AG04450 (cell line): ENCODE results near the gene MPND. TPM values are rescaled to one million over a fixed set of nuclear protein-coding genes. Genes with fewer than 3 reads are reported as not detected.

Experiments used
- CTCF ChIA-PET: fragments of 300-600, 350-600 bp; formaldehyde crosslinking; extraction: SDS; loops from one replicate; lab custom pipeline; 2022; ENCODE audit warnings: antibody characterized with exemption, inconsistent platforms; lab: Charles Lee
- POLR2A ChIA-PET: fragments of 350-600 bp; formaldehyde crosslinking; extraction: SDS; loops from one replicate; lab custom pipeline; 2021; ENCODE audit warnings: antibody characterized with exemption, inconsistent platforms; lab: Yijun Ruan, JAX
- DNase-seq: peaks from one replicate; pipeline ENCODE4 v3.0.0-alpha.2; 2011; ENCODE audit warnings: low read depth, low spot score
- H3K27ac ChIP-seq: one replicate; pipeline ENCODE4 v1.5.1; 2012; ENCODE audit warnings: low read depth, low read length, control low read depth
- H3K27me3 ChIP-seq: one replicate; pipeline ENCODE4 v1.6.0; 2012; ENCODE audit warnings: low read length; ENCODE audit not compliant: control insufficient read depth, insufficient read depth
- H3K4me3 ChIP-seq: 2 replicates; pipeline ENCODE4 v1.5.1; 2011; ENCODE audit warnings: mild to moderate bottlenecking, low read depth, low read length, control low read depth
- H3K9me3 ChIP-seq: 2 replicates; pipeline ENCODE4 v1.5.1; 2012; ENCODE audit warnings: low read length; ENCODE audit not compliant: control insufficient read depth, insufficient read depth
- polyA plus RNA-seq: library from polyadenylated mRNA; depleted of rRNA; stranded (reverse); fragments of >200 nt; gene quantifications from 2 replicates; pipeline ENCODE4 v1.2.3, GENCODE V29; 2011
- TF ChIP-seq, protein P1 (sequence below): IDR thresholded peaks from 2 replicates; pipeline ENCODE4 v1.5.1; 2011; ENCODE audit warnings: low read depth, low read length, control low read depth, inconsistent platforms

Gene MPND
- polyA plus RNA-seq, 1 experiment: 5.1 TPM

DNA sequence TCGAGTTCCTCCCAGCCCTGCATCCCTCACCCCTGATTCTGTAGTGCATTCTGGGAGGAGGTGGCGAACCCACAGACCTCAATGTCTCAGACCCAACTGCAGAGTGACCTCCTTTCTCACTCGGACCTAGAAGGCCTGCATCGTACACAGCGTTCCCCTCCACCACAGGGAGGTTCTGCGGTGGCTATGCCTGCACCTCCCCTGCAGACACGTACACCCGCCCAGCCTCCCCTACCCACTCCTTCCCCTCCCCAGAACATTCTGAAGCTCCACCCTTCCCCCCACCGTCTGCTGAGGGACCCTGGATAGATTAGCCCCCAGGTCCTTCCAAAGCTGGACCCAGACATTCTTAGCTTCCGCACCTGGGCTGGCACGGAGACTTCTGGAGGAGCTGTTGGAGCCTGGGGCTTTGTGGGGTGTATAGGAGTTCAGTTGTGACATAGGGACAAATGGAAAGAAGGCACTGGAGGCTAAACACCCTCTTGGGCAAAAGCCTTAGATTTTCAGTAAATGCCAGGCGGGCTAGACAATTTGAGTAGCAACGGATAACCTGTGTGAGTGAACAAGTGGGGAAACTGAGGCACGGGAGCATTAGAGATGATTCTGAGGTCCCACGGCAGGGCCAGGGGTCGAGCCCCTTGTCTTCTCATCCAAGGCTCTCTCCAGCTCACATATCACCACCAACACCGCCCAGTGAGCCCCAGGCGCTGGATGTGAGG, 39.4 kb upstream of the MPND start:
- Histone ChIP-seq H3K9me3 (no peaks in the 10 kb centered on the region), H3K27me3 (no peaks in the 10 kb centered on the region), H3K4me3 (peak overlapping the region; percentile 55; the same call in 1 of the 2 replicates), H3K27ac (no peak overlapping the region)
- TF ChIP-seq, protein P1, sequence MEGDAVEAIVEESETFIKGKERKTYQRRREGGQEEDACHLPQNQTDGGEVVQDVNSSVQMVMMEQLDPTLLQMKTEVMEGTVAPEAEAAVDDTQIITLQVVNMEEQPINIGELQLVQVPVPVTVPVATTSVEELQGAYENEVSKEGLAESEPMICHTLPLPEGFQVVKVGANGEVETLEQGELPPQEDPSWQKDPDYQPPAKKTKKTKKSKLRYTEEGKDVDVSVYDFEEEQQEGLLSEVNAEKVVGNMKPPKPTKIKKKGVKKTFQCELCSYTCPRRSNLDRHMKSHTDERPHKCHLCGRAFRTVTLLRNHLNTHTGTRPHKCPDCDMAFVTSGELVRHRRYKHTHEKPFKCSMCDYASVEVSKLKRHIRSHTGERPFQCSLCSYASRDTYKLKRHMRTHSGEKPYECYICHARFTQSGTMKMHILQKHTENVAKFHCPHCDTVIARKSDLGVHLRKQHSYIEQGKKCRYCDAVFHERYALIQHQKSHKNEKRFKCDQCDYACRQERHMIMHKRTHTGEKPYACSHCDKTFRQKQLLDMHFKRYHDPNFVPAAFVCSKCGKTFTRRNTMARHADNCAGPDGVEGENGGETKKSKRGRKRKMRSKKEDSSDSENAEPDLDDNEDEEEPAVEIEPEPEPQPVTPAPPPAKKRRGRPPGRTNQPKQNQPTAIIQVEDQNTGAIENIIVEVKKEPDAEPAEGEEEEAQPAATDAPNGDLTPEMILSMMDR: no peak
- POLR2A ChIA-PET: interaction anchor here (0.6 to 1.0 kb wide), 4 partner anchors 18 to 564 kb away, joined by 3 to 8 read pairs (median 5); partner anchors contain the start of gene PLIN3
- no peak for DNase-seq
- CTCF ChIA-PET: no interaction called here

DNA sequence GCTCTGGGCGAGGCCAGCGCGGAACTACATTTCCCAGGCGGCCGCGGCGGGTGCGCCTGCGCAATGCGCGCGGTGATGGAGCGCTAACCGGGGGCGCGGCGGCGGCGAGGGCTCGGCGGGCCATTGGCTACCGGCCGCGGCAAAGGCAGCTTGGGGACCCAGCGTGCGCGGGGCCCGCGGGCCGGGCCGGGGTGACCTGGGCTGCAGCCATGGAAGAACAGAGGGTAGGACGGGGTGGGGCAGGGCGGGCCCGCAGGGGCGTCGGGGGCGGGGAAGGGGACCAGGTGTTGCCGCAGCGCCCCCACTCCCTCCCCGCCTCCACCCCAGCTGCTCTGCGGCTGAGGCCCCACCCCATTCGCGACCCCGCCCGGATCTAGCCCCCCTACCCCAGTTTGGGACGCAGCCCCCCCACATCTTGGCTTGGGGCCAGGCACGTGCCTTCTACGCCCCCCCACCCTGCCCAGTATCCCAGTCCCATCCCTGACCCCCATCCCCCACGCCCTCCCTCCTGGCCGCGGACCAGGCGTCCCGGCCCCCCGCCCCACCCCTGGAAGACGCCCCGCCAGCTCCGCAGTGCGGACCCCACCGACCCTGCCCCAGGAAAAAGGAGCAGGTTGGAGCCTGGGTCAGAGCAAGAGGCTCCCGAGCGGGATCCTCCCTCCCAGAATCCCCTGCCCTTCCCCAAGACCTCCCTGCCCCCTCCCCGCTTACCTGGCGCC, 38.7 kb upstream of the MPND start, which contains the start of gene FSD1:
Gene FSD1 (plus strand): TSS at position 61 of the 719 bp plus-strand sequence. CDS start 149 bp downstream, at position 210.
- H3K27me3 ChIP-seq: no peaks in the 10 kb centered on the region
- no peak within 1 kb of the TSS for H3K27ac ChIP-seq
- TF ChIP-seq, protein P1: no peak
- peak within 1 kb of the TSS; percentile 55 for H3K4me3 ChIP-seq
- DNase-seq: no peak
- H3K9me3 ChIP-seq: no peaks in the 10 kb centered on the region
- ChIA-PET POLR2A (interaction anchor here (0.6 to 1.0 kb wide), 4 partner anchors 19 to 563 kb away, joined by 3 to 8 read pairs (median 5); partner anchors contain the start of gene PLIN3), CTCF (interaction anchor here (0.5 kb wide), 1 partner anchor 165 kb away, joined by 4 read pairs; no protein-coding TSS in a partner anchor)

DNA sequence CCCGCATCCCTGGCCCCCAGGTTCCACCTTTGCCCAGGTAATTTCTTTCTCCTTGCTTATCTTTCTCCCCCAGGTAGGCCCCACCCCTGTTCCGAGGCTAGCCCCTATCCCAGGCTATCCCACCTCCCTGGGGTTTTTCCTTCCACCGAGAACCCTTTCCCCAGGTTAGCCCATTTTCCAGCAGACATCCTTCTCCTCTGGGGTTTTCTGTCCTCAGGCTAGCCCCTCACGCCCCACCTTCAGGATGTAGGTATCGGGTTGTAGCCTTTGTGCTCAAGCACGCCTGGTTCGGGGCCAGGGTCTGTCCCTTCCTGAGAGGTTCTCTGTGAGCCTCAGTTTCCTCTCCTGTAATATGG, 38.1 kb upstream of the MPND start:
- Histone ChIP-seq H3K27ac (no peak overlapping the region), H3K27me3 (no peaks in the 10 kb centered on the region), H3K9me3 (peaks cover 2% of the 10 kb centered on the region; the same call in 1 of the 2 replicates), H3K4me3 (peak overlapping the region; percentile 55; the same call in 1 of the 2 replicates)
- TF ChIP-seq, protein P1: no peak
- POLR2A ChIA-PET: no interaction called here
- no peak for DNase-seq
- CTCF ChIA-PET: no interaction called here

DNA sequence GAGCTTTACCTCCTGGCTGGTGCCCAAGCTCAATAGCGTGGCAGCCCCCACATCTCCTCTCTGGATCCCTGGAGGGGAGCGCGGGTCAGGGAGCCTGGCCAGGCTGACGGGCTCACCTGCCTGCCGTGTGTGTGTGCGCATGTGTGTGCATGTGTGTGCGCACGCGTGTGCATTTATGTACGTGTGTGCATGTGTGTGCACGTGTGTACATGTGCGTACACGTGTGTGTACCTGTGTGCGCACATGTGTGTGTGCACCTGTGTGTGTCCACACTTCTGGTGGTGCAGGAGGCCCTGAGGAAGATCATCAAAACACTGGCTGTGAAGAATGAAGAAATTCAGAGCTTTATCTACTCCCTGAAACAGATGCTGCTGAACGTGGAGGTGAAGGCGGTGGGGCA, 37.7 kb upstream of the MPND start:
- no peak overlapping the region for H3K4me3 ChIP-seq
- no peak for DNase-seq
- TF ChIP-seq, protein P1: no peak
- peaks cover 6% of the 10 kb centered on the region; the same call in 1 of the 2 replicates for H3K9me3 ChIP-seq
- no peak overlapping the region for H3K27ac ChIP-seq
- CTCF ChIA-PET: no interaction called here
- POLR2A ChIA-PET: no interaction called here
- H3K27me3 ChIP-seq: no peaks in the 10 kb centered on the region
